OCI-M2 (cell line): ENCODE measurements around the gene OSTC.
"Not testable (repeated sequence)": the region's sequence is repeated elsewhere in the genome, so short reads cannot be mapped to it uniquely, and the experiment has no call there.

Source experiments
- DNase-seq: peaks from one replicate; lab custom pipeline; 2025; ENCODE audit not compliant: unreplicated experiment; lab: John Stamatoyannopoulos, UW

Gene OSTC

DNA sequence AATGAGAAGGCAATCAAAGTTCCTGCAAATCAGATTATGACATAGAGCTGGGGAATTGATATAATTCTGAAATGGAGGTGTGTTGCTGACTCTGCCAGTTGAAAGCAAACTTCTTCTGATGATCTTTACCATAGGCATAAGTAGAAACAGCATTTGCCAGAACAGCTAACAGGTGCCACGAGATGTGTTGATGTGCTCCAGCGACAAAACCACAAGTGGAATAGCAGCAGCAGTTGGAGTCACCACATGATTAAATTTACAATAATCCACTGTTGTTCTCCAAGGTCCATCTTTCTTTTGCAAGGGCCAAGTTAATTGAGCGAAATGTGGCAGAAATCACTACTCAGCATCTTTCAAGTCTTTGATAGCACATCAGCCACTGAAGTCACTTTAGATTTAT is 3.7 kb upstream of the OSTC start:
- DNase-seq: no peak

DNA sequence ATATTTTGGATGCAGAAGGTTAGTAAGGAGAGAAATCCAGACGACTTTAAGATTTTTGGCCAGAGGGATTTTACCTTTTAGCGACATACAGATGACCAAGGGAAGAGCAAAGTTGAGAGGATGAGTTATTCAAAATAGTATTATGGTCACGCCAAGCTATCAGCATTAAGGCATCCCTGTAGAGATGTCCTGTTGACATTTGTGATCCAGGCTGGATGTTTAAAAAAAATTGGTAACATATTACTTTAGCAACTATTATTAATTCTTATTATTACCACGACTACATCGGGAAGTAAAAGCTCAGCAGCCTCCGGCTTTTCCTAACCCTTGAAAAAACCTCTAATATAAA is 562 bp upstream of the OSTC start:
- no peak for DNase-seq

DNA sequence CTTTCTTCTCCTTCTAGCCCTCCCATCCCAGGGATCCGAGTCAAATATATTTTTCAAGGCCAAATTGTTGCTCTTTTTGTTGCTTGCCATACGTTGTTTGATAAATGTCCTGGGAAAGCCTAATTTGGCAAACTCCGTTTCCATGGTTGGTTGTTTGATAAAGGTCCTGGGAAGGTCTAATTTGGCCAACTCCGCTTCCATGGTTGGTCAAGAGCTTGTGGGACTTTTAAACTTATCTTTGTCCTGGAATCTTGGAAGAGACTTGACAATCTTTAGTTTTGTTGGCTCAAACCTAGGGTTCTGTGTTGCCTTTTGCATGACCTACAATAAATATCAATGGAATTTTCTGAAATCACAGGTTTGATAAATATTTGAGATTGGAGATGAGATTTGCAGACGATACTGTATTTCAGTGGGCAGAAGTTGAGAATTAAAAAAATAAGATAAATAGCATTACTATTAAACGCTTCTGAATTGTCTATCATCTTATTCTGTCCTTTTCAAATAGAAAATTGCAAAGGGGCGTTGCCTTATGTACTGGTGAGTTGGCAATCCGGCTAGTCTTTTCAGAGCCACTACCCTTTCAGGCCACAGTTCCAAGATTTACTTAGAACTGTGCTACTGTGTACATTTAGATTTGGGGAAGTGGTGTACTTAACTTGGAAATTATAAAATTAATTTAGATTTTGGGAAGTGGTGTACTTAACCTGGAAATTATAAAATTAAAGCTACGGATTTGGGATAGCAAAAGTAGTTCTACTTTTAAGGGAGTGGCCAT is 804 bp downstream of the OSTC start:
- no peak for DNase-seq

DNA sequence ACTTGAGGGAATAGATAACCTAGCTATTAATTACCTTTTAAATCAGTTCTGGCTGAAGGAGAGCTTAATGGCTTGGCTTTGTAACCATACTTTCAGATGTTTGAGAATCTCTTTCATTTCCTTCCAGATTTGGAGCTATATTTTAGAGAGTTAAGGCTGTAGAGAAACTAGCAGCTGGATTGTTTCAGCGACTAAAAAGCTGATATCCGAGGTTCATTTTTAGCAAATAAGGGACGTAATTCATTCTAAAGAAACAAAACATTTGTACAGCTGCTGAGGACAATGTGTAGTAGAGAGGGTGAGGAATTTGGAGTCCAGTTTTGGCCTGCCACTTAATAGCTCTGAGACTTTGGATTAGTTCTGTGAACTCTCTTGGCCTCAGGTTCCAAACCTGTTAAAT is 12.2 kb downstream of the OSTC start:
- no peak for DNase-seq

DNA sequence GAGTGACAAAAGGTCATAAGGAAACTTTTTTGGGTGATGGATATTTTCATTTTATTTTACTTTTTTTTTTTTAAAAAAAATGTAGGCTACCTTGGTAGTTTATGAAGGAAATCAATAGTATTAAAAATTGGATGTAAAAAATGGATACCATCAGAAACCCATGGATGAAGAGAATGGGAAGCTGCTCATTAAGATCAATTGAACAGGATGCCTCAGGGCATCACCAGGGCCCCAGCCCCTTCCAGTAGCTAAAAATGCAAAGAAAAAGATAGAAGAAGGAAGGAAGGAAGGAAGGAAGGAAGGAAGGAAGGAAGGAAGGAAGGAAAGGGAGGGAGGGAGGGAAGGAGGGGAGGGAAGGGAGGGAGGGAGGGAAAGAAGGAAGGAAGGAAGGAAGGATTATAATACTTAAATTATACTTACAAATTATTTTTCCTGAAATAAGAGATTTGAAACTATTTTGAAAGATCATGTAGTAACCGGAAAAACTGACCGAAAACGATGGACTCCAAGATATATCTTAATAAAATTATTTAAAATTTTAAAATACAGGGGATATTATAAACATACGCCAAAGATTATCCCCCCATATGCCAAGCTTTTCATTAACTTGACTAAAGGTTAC is 24.1 kb downstream of the OSTC start:
- DNase-seq: no peak

DNA sequence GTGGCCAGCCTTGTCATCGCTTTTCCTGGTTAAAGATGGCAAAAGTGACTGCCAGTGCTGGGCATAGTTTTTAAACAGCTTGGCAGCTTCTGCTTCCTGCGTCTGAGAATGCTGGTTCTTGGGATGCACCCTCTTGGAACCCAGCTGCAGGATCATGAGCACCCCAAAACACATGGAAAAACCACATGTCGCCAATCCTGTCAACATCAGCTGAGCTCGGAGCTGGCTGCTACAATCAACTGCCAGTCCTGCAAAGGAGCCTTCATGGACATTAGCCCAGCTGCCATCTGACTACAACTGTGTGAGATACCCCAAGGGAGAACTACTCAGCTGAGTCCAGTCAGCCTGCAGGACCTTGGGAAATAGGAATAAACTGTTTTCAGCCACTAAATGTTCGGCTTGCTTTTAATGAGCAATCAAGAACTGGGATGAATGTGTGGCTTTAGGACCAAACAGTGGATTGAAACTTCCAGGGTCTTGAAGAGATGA is 31.0 kb downstream of the OSTC start:
- DNase-seq: no peak

DNA sequence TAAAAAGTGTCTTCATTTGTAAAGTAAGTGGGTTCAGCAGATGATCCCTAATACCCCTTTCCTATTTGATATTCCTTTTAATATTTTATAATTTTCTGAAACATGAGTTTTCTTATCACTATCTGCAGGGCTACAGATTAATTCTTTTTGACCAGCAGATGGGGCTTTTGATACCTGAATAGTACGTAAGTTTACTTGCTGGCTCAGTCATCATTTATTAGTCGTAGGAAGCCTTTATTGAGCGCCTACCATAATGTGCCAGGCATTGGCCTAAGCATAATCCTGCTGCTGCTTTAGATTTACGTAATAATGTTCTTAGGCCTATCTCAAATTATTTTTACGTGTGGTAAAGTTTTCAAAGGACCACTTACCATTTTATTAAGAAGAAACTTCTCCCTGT is 33.1 kb downstream of the OSTC start:
- no peak for DNase-seq

DNA sequence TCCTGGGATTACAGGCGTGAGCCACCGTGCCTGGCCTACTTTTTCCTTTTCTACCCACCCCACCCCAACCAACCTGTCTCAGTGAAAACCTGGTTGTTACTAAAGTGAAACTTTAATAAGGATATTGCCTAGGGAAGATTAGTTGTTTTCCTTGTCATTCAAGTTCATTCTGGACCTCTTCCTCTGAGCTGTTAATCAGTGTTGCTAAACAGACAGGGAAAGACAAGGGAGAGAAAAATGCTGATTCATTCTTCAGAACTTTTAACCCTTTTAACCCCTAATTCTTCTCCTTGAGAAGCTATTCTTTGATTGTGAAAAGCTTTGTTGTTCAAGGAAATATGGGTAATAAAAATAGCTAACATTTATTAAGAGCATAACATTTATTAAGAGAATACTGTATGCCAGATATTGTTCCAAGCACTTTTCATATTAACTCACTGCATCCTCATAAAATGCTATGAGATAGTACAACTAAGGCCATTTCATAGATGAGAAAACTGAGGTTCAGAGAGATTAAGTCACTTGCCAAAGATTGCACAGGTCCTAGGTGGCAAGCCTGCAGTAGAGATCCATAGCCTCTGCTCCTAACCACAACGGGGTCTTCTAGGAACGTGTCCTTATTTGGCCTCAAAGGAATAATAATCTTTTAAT is 34.8 kb downstream of the OSTC start:
- no peak for DNase-seq

DNA sequence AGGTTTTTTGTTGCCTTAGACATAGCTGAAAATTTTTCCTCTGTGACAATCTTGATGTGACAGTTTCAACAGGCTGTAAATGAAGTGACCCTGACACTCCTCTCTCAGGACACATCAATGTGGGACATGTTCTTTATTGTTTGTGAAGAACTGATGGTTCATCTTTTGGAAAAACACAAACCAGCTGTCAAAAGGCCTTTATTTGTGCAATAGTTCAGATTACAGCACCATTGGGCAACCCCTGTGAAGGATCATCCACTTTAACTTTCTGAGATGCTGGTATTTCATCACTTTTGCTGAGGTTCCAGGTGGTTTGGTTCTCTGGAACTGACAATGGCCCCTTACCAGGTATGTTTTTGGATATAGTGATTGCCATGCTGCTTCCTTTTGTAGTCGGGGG is 40.3 kb downstream of the OSTC start:
- no peak for DNase-seq

DNA sequence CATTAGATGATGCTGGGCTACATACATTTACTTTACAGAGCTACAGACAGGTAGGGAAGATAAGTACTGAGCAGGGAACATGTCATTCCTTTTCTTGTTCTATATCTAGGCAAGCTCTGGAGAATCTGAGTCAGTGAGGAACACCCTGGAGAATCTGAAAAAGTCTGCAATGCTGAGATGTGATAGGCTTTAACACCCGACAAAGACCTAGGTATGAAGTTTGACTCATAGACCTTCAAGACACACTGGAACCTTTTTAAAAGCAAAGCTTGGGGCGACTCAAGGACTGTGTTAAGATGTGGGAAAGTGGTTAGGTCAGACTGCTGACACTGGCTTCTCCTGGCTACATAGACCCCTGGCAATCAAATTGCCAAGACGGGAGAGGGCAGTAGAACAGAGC is 42.8 kb downstream of the OSTC start:
- no peak for DNase-seq

DNA sequence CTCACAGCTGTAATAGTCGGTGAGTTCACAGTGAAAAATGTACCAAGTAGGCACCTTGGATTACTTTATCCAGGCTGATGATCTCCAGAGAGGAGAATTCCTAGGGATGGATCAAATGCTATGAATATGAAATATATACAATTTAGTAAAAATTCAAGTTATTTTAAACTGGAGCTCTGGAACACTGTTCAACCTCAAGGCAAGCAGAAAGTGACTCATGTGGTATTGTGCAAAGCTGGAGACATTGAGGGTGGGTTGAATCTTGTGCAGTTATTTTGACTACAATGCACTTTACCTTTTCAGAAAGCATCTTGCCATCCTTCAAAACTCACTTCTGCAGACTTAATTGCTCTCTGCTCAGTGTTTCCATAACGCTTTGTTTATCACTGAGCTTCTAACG is 43.4 kb downstream of the OSTC start:
- no peak for DNase-seq

DNA sequence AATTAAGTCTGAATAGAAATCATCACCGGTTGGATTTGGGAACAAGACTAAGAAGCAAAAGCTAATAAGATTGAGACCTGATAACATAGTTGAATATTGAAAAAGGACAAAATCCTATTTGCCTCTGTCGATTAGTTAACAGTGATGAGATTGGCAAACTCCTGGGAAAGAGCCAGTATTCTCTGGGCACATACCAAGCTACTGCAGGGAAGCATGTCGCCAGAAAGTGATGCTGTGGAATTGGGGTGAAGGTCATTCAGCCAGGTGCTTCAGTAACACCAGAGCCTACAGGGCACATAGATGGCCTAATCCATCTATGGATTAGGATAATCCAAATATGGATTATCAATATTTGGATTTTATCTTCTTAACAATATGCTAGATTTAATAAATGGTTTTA is 44.0 kb downstream of the OSTC start:
- no peak for DNase-seq

DNA sequence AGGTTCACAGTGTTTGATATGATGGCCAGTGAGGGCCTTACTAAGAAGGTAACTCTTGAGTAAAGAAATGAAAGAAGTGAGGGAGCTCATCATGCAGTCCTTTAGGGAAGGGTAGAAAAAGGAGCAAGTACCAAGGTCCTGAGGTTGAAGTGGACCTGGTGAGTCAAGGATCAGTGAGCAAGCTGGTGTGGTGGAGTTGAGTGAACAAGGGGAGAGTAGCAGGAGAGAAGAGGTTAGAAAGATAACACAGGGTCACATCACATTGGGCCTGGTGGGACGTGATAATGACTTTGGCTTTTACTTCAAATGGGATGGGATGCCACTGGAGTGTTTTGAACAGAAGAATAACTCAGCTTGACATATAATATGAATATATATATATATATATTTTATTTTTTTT is 44.7 kb downstream of the OSTC start:
- no peak for DNase-seq

DNA sequence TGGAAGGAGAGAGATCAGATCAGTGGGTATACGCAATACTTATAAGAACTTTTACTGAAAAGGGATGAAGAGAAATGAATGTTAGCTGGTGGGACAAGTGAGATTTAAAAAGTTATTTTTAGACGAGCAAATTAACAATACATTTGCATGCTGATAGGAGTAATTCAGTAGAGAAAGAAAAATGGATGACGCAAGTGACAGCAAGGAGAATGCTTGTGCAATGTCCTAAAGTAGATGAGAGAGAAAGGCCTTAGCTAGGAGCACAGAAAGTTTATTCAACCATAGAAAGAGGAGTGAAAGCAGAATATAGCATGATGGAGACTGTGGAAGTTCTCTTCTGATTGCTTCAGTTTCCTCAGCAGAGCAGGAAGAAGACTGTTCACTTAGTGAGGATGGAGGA is 45.8 kb downstream of the OSTC start:
- no peak for DNase-seq

DNA sequence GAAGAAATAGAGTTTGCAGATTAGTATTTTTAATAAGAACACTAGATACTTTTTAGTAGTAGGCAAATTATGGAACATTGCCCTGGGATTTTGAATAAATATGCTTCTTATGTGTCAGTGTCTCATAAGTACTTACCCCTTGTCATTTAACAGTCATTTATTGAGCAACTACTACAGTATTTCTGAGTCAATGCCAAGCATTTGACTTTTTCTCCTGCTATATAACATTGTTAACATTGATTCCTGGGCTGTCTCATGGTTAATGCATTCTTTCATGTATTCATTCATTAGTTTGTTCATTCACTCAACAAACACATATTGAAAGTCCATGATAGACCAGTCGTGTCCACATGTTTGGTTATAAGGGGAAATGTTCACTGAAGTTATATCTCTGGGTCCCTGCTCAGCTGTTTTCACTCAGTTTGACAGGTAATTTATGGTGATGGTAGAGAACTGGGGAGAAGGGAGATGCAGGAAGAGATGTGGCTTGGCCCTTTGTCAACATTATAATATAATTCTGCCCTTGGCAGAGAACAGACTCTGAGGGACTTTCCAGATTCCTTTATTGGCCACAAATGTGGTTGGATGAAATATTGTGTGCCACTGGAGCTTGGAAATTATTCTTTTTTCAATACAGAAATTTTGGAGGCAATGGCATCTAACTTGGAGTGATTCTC is 49.8 kb downstream of the OSTC start:
- DNase-seq: no peak

DNA sequence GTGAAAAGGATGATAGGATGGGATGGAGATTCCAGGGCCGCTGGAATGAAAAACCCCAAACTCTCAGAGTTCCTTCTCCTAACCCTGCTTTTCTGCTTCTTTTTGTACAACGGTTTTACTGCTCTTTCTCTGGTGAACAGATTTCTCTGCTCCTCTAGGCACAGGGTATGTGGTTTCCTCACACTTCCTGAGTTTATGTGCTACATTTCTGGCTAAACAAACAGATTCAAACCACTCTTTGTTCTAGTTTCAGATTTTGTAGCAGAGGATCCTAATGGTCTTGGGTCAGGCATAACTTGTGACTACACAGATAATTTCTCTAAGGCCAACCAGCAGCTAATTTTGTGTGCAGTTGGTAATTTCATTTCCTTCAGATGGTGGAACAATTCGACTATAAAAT is 52.6 kb downstream of the OSTC start:
- DNase-seq: no peak

DNA sequence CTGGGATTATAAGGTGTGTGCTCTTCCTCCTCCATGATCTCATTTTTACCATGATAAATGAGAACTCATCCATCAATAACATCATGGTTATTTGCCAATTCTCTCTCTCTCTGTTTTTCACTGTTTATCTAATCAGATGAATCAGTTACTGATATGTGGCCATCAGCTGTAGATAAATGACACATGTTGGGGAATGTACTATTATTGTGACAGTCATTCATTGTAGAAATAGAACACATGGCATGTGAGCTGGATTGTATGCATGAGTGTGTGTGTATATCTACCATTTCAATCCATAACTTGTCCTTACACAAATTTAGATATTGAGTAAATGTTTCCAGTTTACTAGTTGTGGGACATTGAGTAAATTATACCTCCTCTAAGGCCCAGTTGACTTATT is 53.0 kb downstream of the OSTC start:
- DNase-seq: no peak

DNA sequence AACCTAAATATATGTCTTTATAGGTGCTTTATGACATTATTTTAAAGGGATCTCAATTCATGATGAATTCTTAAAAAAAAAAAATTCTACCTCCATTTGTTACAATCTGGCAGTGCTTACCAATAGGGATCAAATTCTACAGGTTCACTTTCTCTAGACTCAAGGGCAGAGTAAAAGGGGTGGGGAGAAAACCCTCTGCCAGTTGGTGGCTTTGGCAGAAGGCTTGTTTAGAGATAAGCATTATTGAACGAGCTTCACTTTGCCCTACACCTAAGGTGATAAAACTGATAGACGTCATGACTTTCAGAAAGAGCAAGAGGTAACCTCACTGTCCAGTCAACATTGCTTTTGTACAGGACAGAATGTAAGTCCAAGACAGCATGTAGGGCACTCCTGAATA is 53.6 kb downstream of the OSTC start:
- no peak for DNase-seq

DNA sequence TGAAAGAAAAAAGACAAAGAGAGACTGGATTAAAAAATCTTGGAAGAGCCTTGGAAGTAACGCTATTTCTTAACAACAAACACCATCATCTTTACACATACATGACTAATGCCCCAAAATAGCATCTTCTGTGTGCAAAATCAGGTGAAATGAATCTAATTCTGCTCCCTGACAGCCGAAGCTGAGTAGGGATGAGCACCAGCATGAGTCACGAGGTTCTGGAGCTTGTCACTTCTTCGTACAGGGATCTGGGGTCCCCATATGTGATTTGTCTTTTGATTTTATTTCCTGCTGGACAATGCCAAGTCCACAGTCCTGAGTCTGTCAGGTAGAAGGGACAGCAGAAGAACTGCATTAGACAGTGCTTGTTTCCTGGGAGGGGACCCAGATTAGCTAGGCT is 55.9 kb downstream of the OSTC start:
- DNase-seq: no peak

DNA sequence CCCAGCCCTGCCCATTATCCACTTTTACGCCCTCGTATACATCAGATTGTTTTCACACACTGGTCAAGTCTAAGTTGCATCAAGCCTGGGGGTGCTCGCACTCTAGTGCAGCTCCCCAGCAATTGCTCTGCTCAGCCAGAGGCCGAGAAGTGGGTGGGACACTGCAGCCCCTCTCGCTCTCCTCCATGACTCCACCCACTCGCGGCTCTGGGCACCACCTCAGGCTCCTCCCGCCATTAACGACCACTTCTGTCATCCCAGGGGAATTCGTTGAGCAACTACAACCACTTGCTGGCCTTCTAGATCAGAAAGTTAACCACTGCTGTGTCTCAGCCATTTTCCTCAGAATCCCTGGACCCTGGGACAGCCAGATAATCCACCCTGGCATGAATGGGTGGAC is 58.8 kb downstream of the OSTC start:
- DNase-seq: no peak

DNA sequence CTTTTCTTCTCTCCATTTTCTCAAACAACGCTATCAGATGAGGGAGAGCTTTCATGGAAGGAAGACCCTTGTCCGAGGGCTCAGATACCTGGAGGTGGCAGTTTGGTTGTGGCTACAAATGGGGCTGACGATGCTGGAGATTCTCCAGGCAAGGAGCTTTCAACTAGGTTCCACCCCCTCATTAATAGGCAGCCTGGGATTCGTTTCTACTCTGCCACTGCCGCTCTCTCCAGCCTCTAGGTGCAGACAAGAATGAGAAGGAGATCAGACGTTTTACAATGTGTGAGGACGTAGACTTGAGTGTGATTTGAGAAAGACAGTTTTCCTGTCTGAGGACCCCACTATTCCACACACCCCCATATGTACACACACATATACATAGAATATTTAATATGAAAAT is 59.3 kb downstream of the OSTC start:
- DNase-seq: no peak

DNA sequence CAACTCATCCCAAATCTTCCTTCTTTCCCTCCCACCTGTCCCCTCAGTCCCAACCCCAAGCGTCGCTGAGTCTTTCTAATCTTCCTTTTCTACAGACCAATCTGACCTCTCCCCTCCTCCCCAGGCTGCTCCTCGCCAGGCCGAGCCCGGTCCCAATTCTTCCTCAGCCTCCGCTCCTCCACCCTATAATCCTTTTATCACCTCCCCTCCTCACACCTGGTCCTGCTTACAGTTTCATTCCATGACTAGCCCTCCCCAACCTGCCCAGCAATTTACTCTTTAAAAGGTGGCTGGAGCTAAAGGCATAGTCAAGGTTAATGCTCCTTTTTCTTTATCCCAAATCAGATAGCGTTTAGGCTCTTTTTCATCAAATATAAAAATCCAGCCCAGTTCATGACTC is 60.2 kb downstream of the OSTC start:
- not testable (repeated sequence) for DNase-seq
